ENCODE data around the gene PDE2A. TPM values are rescaled to one million over a fixed set of nuclear protein-coding genes. Genes with fewer than 3 reads are reported as not detected.
A peak's percentile ranks its signal among the peaks of the same experiment; 100 is the strongest.

The PDE2A gene
- total RNA-seq, 4 donors from 2014 or later: 40.6 to 68.8 (median 47.6) TPM

DNA sequence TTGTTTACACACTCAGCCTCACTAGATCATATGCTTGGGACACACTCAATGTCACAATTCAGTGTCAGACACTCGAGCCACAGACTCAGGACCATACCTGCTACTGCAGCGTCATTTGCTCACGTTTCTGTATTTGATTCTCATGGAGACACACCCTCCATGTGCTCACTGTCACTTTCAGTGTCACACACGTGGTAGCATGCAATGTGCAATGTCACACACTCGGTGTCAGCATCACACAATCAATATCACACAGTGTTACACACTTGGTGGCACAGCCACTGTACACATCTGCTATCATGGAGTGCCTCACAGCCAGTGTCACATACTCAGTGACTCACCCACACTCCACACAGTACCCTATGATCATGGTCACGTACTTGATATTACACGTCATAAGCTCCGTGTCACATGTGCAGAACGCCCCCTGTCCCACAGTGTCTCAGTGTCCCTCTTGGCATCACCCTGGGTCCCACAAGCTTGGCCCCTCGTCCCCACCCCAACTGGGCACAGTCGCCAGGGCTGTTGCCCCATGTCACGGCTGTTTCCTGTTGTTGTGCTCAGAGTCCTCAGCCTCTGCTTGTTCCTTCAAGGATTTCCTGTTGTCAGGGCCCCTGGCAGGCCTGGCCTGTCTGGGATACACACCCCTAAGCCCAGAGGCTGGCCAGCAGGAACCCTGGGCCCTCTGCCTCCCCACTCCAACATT lies 49.6 kb downstream of the PDE2A start:
- H3K4me1 ChIP-seq: peaks cover 50 to 59% (median 53%) of the 10 kb centered on the region in 4 donors
- intact Hi-C loops (cut with DNase I): no loop called here
- TF ChIP-seq POLR2AphosphoS5 (IDR thresholded peaks at IDR 0.05): peak; percentile 41 to 44
- TF ChIP-seq POLR2A (IDR thresholded peaks at IDR 0.05; ENCODE audit: low read depth): no peak
- WGBS: 78% methylated on average over 10 of the region's 12 CpGs
- peak overlapping the region; percentile 82 to 84 (median 83) for H3K27ac ChIP-seq (replicated peaks in 1 of 4)
- no peak overlapping the region for H3K4me3 ChIP-seq
- H3K9me3 ChIP-seq: no peaks in the 10 kb centered on the region
- DNase-seq (ENCODE audit: extremely low spot score): no peak
- peaks cover 0 to 5% (median 0%) of the 10 kb centered on the region in 4 donors for H3K36me3 ChIP-seq
- H3K27me3 ChIP-seq: no peaks in the 10 kb centered on the region

DNA sequence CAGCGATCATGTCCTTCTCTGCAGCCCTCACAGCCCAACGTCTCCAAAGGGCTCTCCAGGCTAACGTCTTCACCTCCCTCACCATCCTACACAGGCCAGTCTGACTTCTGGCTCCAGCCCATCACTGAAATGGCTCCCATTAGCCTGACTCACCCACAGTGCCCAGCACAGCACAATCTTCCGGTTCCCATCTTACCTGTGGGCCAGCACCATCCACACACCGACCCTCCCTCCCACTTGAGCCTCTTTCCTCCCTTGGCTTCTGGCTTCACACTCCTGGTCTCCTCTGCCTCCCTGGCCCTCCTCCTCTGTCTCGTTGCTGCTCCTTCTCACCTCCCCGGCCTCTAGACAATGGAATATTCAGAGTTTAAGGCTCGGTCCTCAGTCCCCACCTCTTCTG lies 51.2 kb downstream of the PDE2A start:
- no peak for DNase-seq (ENCODE audit: extremely low spot score)
- 85% methylated on average over 8 of the region's 8 CpGs for WGBS
- H3K27me3 ChIP-seq: no peaks in the 10 kb centered on the region
- H3K36me3 ChIP-seq: no peaks in the 10 kb centered on the region
- TF ChIP-seq EP300 (IDR thresholded peaks at IDR 0.05): no peak
- no peak for TF ChIP-seq POLR2A (IDR thresholded peaks at IDR 0.05; ENCODE audit: low read depth)
- TF ChIP-seq, protein P1, sequence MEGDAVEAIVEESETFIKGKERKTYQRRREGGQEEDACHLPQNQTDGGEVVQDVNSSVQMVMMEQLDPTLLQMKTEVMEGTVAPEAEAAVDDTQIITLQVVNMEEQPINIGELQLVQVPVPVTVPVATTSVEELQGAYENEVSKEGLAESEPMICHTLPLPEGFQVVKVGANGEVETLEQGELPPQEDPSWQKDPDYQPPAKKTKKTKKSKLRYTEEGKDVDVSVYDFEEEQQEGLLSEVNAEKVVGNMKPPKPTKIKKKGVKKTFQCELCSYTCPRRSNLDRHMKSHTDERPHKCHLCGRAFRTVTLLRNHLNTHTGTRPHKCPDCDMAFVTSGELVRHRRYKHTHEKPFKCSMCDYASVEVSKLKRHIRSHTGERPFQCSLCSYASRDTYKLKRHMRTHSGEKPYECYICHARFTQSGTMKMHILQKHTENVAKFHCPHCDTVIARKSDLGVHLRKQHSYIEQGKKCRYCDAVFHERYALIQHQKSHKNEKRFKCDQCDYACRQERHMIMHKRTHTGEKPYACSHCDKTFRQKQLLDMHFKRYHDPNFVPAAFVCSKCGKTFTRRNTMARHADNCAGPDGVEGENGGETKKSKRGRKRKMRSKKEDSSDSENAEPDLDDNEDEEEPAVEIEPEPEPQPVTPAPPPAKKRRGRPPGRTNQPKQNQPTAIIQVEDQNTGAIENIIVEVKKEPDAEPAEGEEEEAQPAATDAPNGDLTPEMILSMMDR (IDR thresholded peaks at IDR 0.05): no peak
- no peak for TF ChIP-seq POLR2AphosphoS5 (IDR thresholded peaks at IDR 0.05)
- H3K4me1 ChIP-seq: peaks cover 40 to 55% (median 45%) of the 10 kb centered on the region in 4 donors
- H3K9me3 ChIP-seq: no peaks in the 10 kb centered on the region
- intact Hi-C loops (cut with DNase I): no loop called here
- no peak overlapping the region for H3K27ac ChIP-seq (replicated peaks in 1 of 4)
- H3K4me3 ChIP-seq: no peak overlapping the region

DNA sequence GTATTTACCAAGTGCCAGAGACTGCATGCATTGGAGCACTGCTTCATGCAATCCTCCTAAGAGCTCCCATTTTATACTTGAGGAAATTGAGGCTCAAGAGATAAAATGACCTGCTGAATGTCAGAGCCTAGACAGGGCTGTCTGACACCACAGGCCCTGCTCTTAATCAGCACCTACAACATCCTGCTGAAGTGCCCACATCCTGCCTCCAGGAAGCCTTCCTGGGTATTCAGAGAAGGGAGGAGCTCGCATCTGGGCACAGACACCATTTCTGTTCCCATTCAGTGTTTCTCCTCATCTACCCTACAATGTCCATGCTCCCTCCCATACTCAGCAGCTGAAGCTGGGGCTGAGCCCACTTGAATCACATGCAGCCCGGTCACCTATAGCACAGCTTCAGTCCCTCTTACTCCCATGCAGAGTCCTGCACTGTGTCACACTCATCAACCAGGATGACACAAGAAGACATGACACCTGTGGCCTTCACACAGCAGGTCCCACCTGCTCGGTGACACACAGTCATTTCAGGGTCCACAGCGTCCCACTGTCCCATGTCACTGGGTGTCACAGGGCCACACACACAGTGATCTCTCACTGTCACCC lies 53.1 kb downstream of the PDE2A start:
- DNase-seq (ENCODE audit: extremely low spot score): no peak
- Histone ChIP-seq H3K4me3 (no peak overlapping the region), H3K27me3 (no peaks in the 10 kb centered on the region), H3K27ac (replicated peaks in 1 of 4) (no peak overlapping the region), H3K4me1 (peaks cover 41 to 54% (median 45%) of the 10 kb centered on the region in 4 donors), H3K9me3 (no peaks in the 10 kb centered on the region), H3K36me3 (no peaks in the 10 kb centered on the region)
- no peak for TF ChIP-seq POLR2A (IDR thresholded peaks at IDR 0.05; ENCODE audit: low read depth)
- TF ChIP-seq, protein P1 (IDR thresholded peaks at IDR 0.05): no peak
- no peak for TF ChIP-seq EP300 (IDR thresholded peaks at IDR 0.05)
- no peak for TF ChIP-seq POLR2AphosphoS5 (IDR thresholded peaks at IDR 0.05)
- intact Hi-C loops (cut with DNase I): no loop called here
- WGBS: 88% methylated on average over 4 of the region's 4 CpGs

DNA sequence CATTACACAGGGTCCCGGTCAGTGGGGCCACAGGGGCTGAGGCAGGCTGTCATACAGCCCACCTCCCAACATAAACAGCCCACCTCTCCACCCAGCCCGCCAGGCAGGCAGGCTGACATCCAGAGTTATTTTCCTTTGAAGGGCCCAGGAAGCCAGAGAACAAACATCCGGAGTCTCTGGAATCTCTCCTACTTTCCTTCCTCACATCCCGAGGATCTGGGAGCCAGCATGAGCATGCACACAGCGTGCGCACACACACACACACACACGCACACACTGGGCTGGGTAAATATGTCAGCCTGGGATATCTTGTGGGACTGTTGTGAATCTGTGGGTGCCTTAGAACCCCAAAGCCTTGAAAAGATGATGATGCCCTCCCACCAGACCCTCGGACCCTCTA lies 55.4 kb downstream of the PDE2A start:
- no peaks in the 10 kb centered on the region for H3K9me3 ChIP-seq
- no peaks in the 10 kb centered on the region for H3K27me3 ChIP-seq
- H3K4me1 ChIP-seq: peaks cover 33 to 53% (median 52%) of the 10 kb centered on the region in 4 donors
- no peaks in the 10 kb centered on the region for H3K36me3 ChIP-seq
- H3K4me3 ChIP-seq: no peak overlapping the region
- H3K27ac ChIP-seq (replicated peaks in 1 of 4): peak overlapping the region; percentile 63 to 83 (median 80)
- no peak for DNase-seq (ENCODE audit: extremely low spot score)
- WGBS: 55% methylated on average over 4 of the region's 8 CpGs
- intact Hi-C loops (cut with DNase I): no loop called here
- TF ChIP-seq POLR2A (IDR thresholded peaks at IDR 0.05; ENCODE audit: low read depth) (no peak), POLR2AphosphoS5 (IDR thresholded peaks at IDR 0.05) (no peak), EP300 (IDR thresholded peaks at IDR 0.05) (no peak)
- TF ChIP-seq, protein P1 (IDR thresholded peaks at IDR 0.05): no peak

- TF ChIP-seq POLR2AphosphoS5 (IDR thresholded peaks at IDR 0.05): peak; percentile 64 to 76
- TF ChIP-seq EP300 (IDR thresholded peaks at IDR 0.05): no peak
- TF ChIP-seq, protein P1 (IDR thresholded peaks at IDR 0.05): no peak
- TF ChIP-seq POLR2A (IDR thresholded peaks at IDR 0.05; ENCODE audit: low read depth): no peak
- WGBS: 52% methylated on average over 9 of the region's 11 CpGs
- H3K4me1 ChIP-seq: peaks cover 33 to 63% (median 59%) of the 10 kb centered on the region in 4 donors
- H3K27me3 ChIP-seq: no peaks in the 10 kb centered on the region
- H3K27ac ChIP-seq (replicated peaks in 1 of 4): peak overlapping the region; percentile 63 to 83 (median 80)
- intact Hi-C loops (cut with DNase I): no loop called here
- H3K36me3 ChIP-seq: no peaks in the 10 kb centered on the region
- peak overlapping the region in 1 of 4 donors; percentile 16 for H3K4me3 ChIP-seq
- H3K9me3 ChIP-seq: no peaks in the 10 kb centered on the region
- DNase-seq (ENCODE audit: extremely low spot score): peak; percentile 93
Observed at GRCh38 chr11:72617080-72617762, 57.0 kb downstream of the PDE2A start.

Measured in esophagus muscularis mucosa (tissue), 4 donors.